ENCODE data around the gene PRUNE2.

DNA sequence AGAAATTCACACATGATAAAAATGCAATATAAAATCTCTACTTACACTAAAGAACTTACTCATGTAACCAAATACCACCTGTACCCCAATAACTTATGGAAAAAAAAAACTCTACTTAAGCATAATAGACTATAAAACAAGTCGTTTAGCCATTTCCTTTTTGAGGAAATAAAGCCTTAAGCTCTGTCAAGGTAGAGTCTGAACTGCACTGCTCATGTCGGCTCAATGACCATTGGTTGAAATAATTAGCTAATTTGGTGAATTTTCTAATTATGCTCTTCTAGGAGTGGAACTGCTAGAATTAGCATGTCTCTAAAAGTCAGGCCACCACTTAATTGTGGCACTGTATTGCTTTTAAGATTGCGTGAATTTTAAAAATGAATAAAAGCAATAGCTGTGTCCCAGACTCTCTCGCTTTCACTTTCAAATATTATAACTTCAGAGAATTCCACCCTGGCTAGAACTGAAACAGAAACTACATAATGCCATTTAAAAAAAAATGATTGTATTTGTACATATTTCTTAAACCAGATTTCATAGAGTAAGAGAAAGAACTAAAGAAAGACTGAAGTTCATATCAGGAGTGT is 254.7 kb downstream of the PRUNE2 start:
- TF ChIP-seq, protein P1, sequence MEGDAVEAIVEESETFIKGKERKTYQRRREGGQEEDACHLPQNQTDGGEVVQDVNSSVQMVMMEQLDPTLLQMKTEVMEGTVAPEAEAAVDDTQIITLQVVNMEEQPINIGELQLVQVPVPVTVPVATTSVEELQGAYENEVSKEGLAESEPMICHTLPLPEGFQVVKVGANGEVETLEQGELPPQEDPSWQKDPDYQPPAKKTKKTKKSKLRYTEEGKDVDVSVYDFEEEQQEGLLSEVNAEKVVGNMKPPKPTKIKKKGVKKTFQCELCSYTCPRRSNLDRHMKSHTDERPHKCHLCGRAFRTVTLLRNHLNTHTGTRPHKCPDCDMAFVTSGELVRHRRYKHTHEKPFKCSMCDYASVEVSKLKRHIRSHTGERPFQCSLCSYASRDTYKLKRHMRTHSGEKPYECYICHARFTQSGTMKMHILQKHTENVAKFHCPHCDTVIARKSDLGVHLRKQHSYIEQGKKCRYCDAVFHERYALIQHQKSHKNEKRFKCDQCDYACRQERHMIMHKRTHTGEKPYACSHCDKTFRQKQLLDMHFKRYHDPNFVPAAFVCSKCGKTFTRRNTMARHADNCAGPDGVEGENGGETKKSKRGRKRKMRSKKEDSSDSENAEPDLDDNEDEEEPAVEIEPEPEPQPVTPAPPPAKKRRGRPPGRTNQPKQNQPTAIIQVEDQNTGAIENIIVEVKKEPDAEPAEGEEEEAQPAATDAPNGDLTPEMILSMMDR (conservative IDR thresholded peaks at IDR 0.05; ENCODE audit: low read length) = no peak
- TF ChIP-seq EZH2phosphoT487 (IDR thresholded peaks at IDR 0.05; ENCODE audit: borderline replicate concordance, low read depth, low read length) = no peak

Data from OCI-LY7 (cell line).